HEK293 (cell line): ENCODE results near the gene MN1.

Source experiments
- CTCF ChIA-PET: fragments of 350-600 bp; formaldehyde crosslinking; extraction: SDS; loops from one replicate; lab custom pipeline; 2021; ENCODE audit warnings: antibody characterized with exemption; lab: Yijun Ruan, JAX
- POLR2A ChIA-PET: fragments of 300-600 bp; formaldehyde crosslinking; extraction: SDS; loops from one replicate; lab custom pipeline; 2020; ENCODE audit warnings: antibody characterized with exemption, inconsistent platforms; lab: Yijun Ruan, JAX
- H3K27ac ChIP-seq: fragments of 200-500 bp; sonication (Bioruptor generic); 2 replicates; pipeline ENCODE4 v1.5.1; 2014; ENCODE audit warnings: low read depth, low read length, control low read depth, inconsistent platforms; ENCODE audit errors: extremely low read depth
- H3K36me3 ChIP-seq, 2 experiments: fragments of 200-500 bp in 1 of 2; sonication (Bioruptor generic) in 1 of 2; 1 replicate in 1 of 2; 2 replicates in 1 of 2; pipeline ENCODE4 v1.5.1; 2014 to 2017; ENCODE audit warnings: inconsistent platforms in 2 of 2, low read length in 2 of 2; ENCODE audit not compliant: control insufficient read depth in 2 of 2, insufficient read depth in 1 of 2
- H3K4me1 ChIP-seq: fragments of 200-500 bp; sonication (Bioruptor generic); 2 replicates; pipeline ENCODE4 v1.5.1; 2014; ENCODE audit warnings: mild to moderate bottlenecking, low read length, inconsistent platforms; ENCODE audit not compliant: control insufficient read depth, insufficient read depth
- H3K4me3 ChIP-seq: 2 replicates; pipeline ENCODE4 v1.5.1; 2011; ENCODE audit warnings: low read depth, mild to moderate bottlenecking, control low read depth, low read length, moderate library complexity
- H3K9me3 ChIP-seq: fragments of 200-500 bp; sonication (Bioruptor generic); 2 replicates; pipeline ENCODE4 v1.5.1; 2014; ENCODE audit warnings: low read depth, low read length, inconsistent platforms; ENCODE audit not compliant: control insufficient read depth, insufficient read depth
- BCL11A ChIP-seq: fragments of 450-650 bp; formaldehyde crosslinking; IDR thresholded peaks from 2 replicates; pipeline ENCODE4 v1.5.1; 2016; ENCODE audit warnings: low read depth, missing biosample characterization, missing genetic modification characterization
- EGR2 ChIP-seq: fragments of 450-650 bp; formaldehyde crosslinking; IDR thresholded peaks from 2 replicates; pipeline ENCODE4 v1.5.1; 2016; ENCODE audit warnings: low read depth, missing biosample characterization, missing genetic modification characterization
- IKZF3 ChIP-seq: fragments of 450-650 bp; IDR thresholded peaks from 2 replicates; pipeline ENCODE4 v1.5.0; 2018; ENCODE audit warnings: missing biosample characterization, mild to moderate bottlenecking, missing genetic modification characterization, moderate library complexity
- REST ChIP-seq: fragments of 450-650 bp; formaldehyde crosslinking; IDR thresholded peaks from 2 replicates; pipeline ENCODE4 v1.5.1; 2016; ENCODE audit warnings: missing biosample characterization, missing genetic modification characterization
- SALL2 ChIP-seq: fragments of 450-650 bp; formaldehyde crosslinking; IDR thresholded peaks from 2 replicates; pipeline ENCODE4 v1.5.0; 2017; ENCODE audit warnings: missing biosample characterization, mild to moderate bottlenecking, missing genetic modification characterization, borderline replicate concordance
- SCRT1 ChIP-seq: fragments of 450-650 bp; formaldehyde crosslinking; IDR thresholded peaks from 2 replicates; pipeline ENCODE4 v1.5.1; 2016; ENCODE audit warnings: missing biosample characterization, missing genetic modification characterization, borderline replicate concordance
- ZBTB1 ChIP-seq: fragments of 450-650 bp; formaldehyde crosslinking; IDR thresholded peaks from 2 replicates; pipeline ENCODE4 v1.5.1; 2016; ENCODE audit warnings: missing biosample characterization, missing genetic modification characterization
- ZBTB20 ChIP-seq: fragments of 450-650 bp; formaldehyde crosslinking; IDR thresholded peaks from 2 replicates; pipeline ENCODE4 v1.5.1; 2016; ENCODE audit warnings: missing biosample characterization, missing genetic modification characterization
- ZBTB21 ChIP-seq: fragments of 450-650 bp; formaldehyde crosslinking; IDR thresholded peaks from 2 replicates; pipeline ENCODE4 v1.5.1; 2017; ENCODE audit warnings: missing biosample characterization, missing genetic modification characterization
- ZBTB7A ChIP-seq: fragments of 450-650 bp; formaldehyde crosslinking; IDR thresholded peaks from 2 replicates; pipeline ENCODE4 v1.5.1; 2016; ENCODE audit warnings: low read depth, missing biosample characterization, missing genetic modification characterization
- ZEB2 ChIP-seq: fragments of 450-650 bp; formaldehyde crosslinking; IDR thresholded peaks from 2 replicates; pipeline ENCODE4 v1.5.1; 2016; ENCODE audit warnings: missing biosample characterization, missing genetic modification characterization
- ZFP3 ChIP-seq: fragments of 450-650 bp; formaldehyde crosslinking; IDR thresholded peaks from 2 replicates; pipeline ENCODE4 v1.5.1; 2016; ENCODE audit warnings: low read depth, missing biosample characterization, missing genetic modification characterization
- ZFP69B ChIP-seq: fragments of 450-650 bp; formaldehyde crosslinking; IDR thresholded peaks from 2 replicates; pipeline ENCODE4 v1.5.1; 2016; ENCODE audit warnings: missing biosample characterization, missing genetic modification characterization
- ZNF121 ChIP-seq: fragments of 450-650 bp; formaldehyde crosslinking; IDR thresholded peaks from 2 replicates; pipeline ENCODE4 v1.5.1; 2016; ENCODE audit warnings: missing biosample characterization, missing genetic modification characterization
- ZNF175 ChIP-seq: fragments of 450-650 bp; formaldehyde crosslinking; IDR thresholded peaks from 2 replicates; pipeline ENCODE4 v1.5.1; 2016; ENCODE audit warnings: missing biosample characterization, missing genetic modification characterization
- ZNF18 ChIP-seq: fragments of 450-650 bp; formaldehyde crosslinking; IDR thresholded peaks from 2 replicates; pipeline ENCODE4 v1.5.1; 2016; ENCODE audit warnings: missing biosample characterization, missing genetic modification characterization
- ZNF184 ChIP-seq: fragments of 450-650 bp; IDR thresholded peaks from 2 replicates; pipeline ENCODE4 v1.5.1; 2018; ENCODE audit warnings: missing biosample characterization, mild to moderate bottlenecking, missing genetic modification characterization
- ZNF2 ChIP-seq: fragments of 450-650 bp; formaldehyde crosslinking; IDR thresholded peaks from 2 replicates; pipeline ENCODE4 v1.5.1; 2016; ENCODE audit warnings: missing biosample characterization, missing genetic modification characterization
- ZNF223 ChIP-seq: fragments of 450-650 bp; formaldehyde crosslinking; IDR thresholded peaks from 2 replicates; pipeline ENCODE4 v1.5.1; 2016; ENCODE audit warnings: missing biosample characterization, missing genetic modification characterization
- ZNF280C ChIP-seq: fragments of 450-650 bp; formaldehyde crosslinking; IDR thresholded peaks from 2 replicates; pipeline ENCODE4 v1.5.1; 2016; ENCODE audit warnings: missing biosample characterization, missing genetic modification characterization
- ZNF324 ChIP-seq: fragments of 450-650 bp; formaldehyde crosslinking; IDR thresholded peaks from 2 replicates; pipeline ENCODE4 v1.5.1; 2016; ENCODE audit warnings: missing biosample characterization, missing genetic modification characterization
- ZNF350 ChIP-seq: fragments of 450-650 bp; formaldehyde crosslinking; IDR thresholded peaks from 2 replicates; pipeline ENCODE4 v1.5.0; 2017; ENCODE audit warnings: missing biosample characterization, mild to moderate bottlenecking, missing genetic modification characterization
- ZNF48 ChIP-seq: fragments of 450-650 bp; formaldehyde crosslinking; IDR thresholded peaks from 2 replicates; pipeline ENCODE4 v1.5.1; 2016; ENCODE audit warnings: missing biosample characterization, missing genetic modification characterization
- ZNF654 ChIP-seq: fragments of 450-650 bp; formaldehyde crosslinking; IDR thresholded peaks from 2 replicates; pipeline ENCODE4 v1.5.1; 2016; ENCODE audit warnings: low read depth, missing biosample characterization, missing genetic modification characterization
- ZNF692 ChIP-seq: fragments of 450-650 bp; formaldehyde crosslinking; IDR thresholded peaks from 2 replicates; pipeline ENCODE4 v1.5.1; 2016; ENCODE audit warnings: missing biosample characterization, missing genetic modification characterization
- ZNF701 ChIP-seq: fragments of 450-650 bp; formaldehyde crosslinking; IDR thresholded peaks from 2 replicates; pipeline ENCODE4 v1.5.1; 2016; ENCODE audit warnings: missing biosample characterization, missing genetic modification characterization
- ZNF707 ChIP-seq: fragments of 450-650 bp; formaldehyde crosslinking; IDR thresholded peaks from 2 replicates; pipeline ENCODE4 v1.5.1; 2016; ENCODE audit warnings: missing biosample characterization, missing genetic modification characterization
- ZSCAN4 ChIP-seq: fragments of 450-650 bp; formaldehyde crosslinking; IDR thresholded peaks from 2 replicates; pipeline ENCODE4 v1.5.1; 2017; ENCODE audit warnings: missing biosample characterization, missing genetic modification characterization

The MN1 gene

GRCh38 chr22:27839057-27839660, 37.6 kb upstream of the MN1 start:
- H3K4me1 ChIP-seq: no peaks in the 10 kb centered on the region
- TF ChIP-seq ZNF280C: no peak
- no peak for TF ChIP-seq ZNF2 (tag by site-specific recombination)
- TF ChIP-seq ZNF654 (tag by site-specific recombination): no peak
- TF ChIP-seq ZNF223: no peak
- TF ChIP-seq REST (tag by site-specific recombination): no peak
- no peak for TF ChIP-seq ZNF707
- TF ChIP-seq ZBTB1 (tag by site-specific recombination): no peak
- no peak for TF ChIP-seq ZNF184 (tag by site-specific recombination)
- TF ChIP-seq SCRT1 (tag by site-specific recombination): no peak
- TF ChIP-seq ZNF324 (tag by site-specific recombination): no peak
- no peak for TF ChIP-seq ZNF48 (tag by site-specific recombination)
- no peak for TF ChIP-seq ZNF175 (tag by site-specific recombination)
- no peak for TF ChIP-seq ZBTB7A
- TF ChIP-seq ZBTB21 (tag by site-specific recombination): no peak
- no peak for TF ChIP-seq ZNF701 (tag by site-specific recombination)
- TF ChIP-seq ZBTB20 (tag by site-specific recombination): no peak
- no peak for TF ChIP-seq ZFP3
- no peak for TF ChIP-seq ZEB2 (tag by site-specific recombination)
- no peak for TF ChIP-seq ZNF121 (tag by site-specific recombination)
- TF ChIP-seq, all 188 proteins: peak for 0
- H3K9me3 ChIP-seq: no peaks in the 10 kb centered on the region
- ChIA-PET POLR2A (no interaction called here), CTCF (interaction anchor here (0.7 to 1.1 kb wide), 3 partner anchors 13 to 405 kb away, joined by 3 to 4 read pairs (median 3); no protein-coding TSS in a partner anchor)
- peaks cover 0 to 13% of the 10 kb centered on the region in 2 experiments; a peak in 1 of 3 replicates for H3K36me3 ChIP-seq
- no peak overlapping the region for H3K4me3 ChIP-seq
- no peak overlapping the region for H3K27ac ChIP-seq

GRCh38 chr22:27836181-27836580, 34.6 kb upstream of the MN1 start:
- POLR2A ChIA-PET: no interaction called here
- H3K4me3 ChIP-seq: no peak overlapping the region
- H3K27ac ChIP-seq: no peak overlapping the region
- CTCF ChIA-PET: no interaction called here
- H3K36me3 ChIP-seq: peaks cover 0 to 8% of the 10 kb centered on the region in 2 experiments; a peak in 1 of 3 replicates
- no peaks in the 10 kb centered on the region for H3K4me1 ChIP-seq
- H3K9me3 ChIP-seq: no peaks in the 10 kb centered on the region
- TF ChIP-seq ZNF350 (tag by site-specific recombination) (no peak), EGR2 (tag by site-specific recombination) (peak; percentile 53), SALL2 (tag by site-specific recombination) (no peak), ZNF18 (no peak), ZNF692 (tag by site-specific recombination) (peak; percentile 95), IKZF3 (tag by site-specific recombination) (no peak), ZSCAN4 (tag by site-specific recombination) (no peak), ZFP69B (tag by site-specific recombination) (peak; percentile 92), BCL11A (no peak)
